Activated naive CD4-positive, alpha-beta T cell treated with anti-CD3 and anti-CD28 coated beads, Interleukin-2, amount 50 U/mL, for 72 hours (primary cell): ENCODE results near the gene LMO2. TPM values are rescaled to one million over a fixed set of nuclear protein-coding genes. Genes with fewer than 3 reads are reported as not detected.
A peak's percentile ranks its signal among the peaks of the same experiment; 100 is the strongest.
"Not testable (repeated sequence)": the region's sequence is repeated elsewhere in the genome, so short reads cannot be mapped to it uniquely, and the experiment has no call there.

Experiments
- ATAC-seq, 2 donors: fragments of 150-1000 bp; cut with Tn5 transposase; 2 replicates each; pipeline ENCODE4 v1.10.0; 2021; ENCODE audit warnings: mild to moderate bottlenecking in 2 of 2, moderate library complexity in 2 of 2
- DNase-seq, 2 donors: peaks; one replicate each; pipeline ENCODE4 v3.0.0; 2021 to 2022; ENCODE audit warnings: low spot score in 2 of 2
- H3K27ac Mint-ChIP-seq, 2 donors: one replicate each; pipeline ENCODE4 v1.8.0; 2022; ENCODE audit warnings: mild to moderate bottlenecking in 2 of 2, mixed read lengths in 2 of 2
- H3K36me3 Mint-ChIP-seq, 2 donors: one replicate each; pipeline ENCODE4 v1.8.0; 2022; ENCODE audit warnings: mixed read lengths in 2 of 2
- H3K9me3 Mint-ChIP-seq, 2 donors: one replicate each; pipeline ENCODE4 v1.8.0; 2022; ENCODE audit warnings: mixed read lengths in 2 of 2
- total RNA-seq, 2 donors: library from RNA; stranded (reverse); gene quantifications; one replicate each; pipeline ENCODE4 v1.2.3, GENCODE V29; 2022

LMO2 gene
- total RNA-seq, 2 donors from 2014 or later = not detected

- ATAC-seq (peak in 1 of 2 donors; percentile 29), DNase-seq (no peak)
- H3K27ac Mint-ChIP-seq = no peak overlapping the region
- H3K9me3 Mint-ChIP-seq = peaks cover 0 to 5% of the 10 kb centered on the region in 2 donors
- peaks cover 0 to under 1% of the 10 kb centered on the region in 2 donors for H3K36me3 Mint-ChIP-seq
Observed at GRCh38 chr11:33920838-33921613, 29.1 kb upstream of the LMO2 start.

DNA sequence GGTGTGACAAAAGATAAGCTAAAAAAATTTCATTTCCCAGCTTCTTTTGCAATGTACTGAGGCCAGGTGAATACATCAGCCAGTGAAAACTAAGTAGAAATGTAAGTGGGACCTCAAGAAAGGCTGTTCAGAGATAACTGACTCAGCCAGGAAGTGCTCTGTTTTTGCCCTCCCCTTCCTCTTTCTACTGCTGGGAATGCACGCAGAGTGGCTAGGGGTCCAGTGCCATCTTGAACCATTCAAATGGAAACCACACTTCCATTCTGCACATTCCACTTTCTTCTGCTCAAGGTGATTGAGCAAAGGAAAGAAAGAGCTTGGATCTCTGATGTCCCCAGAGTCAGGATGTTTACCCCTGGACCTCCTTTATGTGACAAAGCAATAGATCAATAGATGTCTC, 27.8 kb upstream of the LMO2 start:
- DNase-seq (no peak), ATAC-seq (no peak)
- Mint-ChIP-seq H3K36me3 (peaks cover 0 to 5% of the 10 kb centered on the region in 2 donors), H3K9me3 (peaks cover 0 to 5% of the 10 kb centered on the region in 2 donors), H3K27ac (no peak overlapping the region)

- not testable (repeated sequence) for ATAC-seq, H3K27ac Mint-ChIP-seq, H3K9me3 Mint-ChIP-seq, H3K36me3 Mint-ChIP-seq, DNase-seq
Observed at GRCh38 chr11:33917402-33917801, 25.5 kb upstream of the LMO2 start.

GRCh38 chr11:33916736-33917135, 24.9 kb upstream of the LMO2 start:
- Mint-ChIP-seq H3K9me3 (peaks cover 5 to 7% of the 10 kb centered on the region in 2 donors), H3K27ac (no peak overlapping the region), H3K36me3 (peaks cover 5 to 7% of the 10 kb centered on the region in 2 donors)
- ATAC-seq (no peak), DNase-seq (no peak)

DNA sequence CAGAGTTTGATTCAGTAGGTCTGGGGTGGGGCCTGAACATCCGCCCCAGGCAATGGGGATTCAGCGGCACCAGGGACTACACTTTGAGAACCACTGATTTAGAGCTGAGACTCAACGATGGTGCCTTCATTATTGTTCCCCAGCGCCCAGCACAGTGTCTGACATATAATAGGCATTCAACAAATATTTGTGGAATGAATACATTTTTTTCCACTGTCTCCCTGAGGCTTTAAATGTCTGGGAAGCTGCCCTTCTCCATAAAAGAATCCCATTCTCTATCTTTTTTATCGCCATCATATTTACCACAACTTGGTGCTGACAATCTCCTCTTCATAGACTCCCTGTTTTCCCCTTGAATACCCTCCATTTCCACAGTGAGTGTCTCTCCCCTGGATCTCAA, 23.6 kb upstream of the LMO2 start:
- Mint-ChIP-seq H3K27ac (no peak overlapping the region), H3K9me3 (peaks cover 5 to 7% of the 10 kb centered on the region in 2 donors), H3K36me3 (peaks cover 5 to 7% of the 10 kb centered on the region in 2 donors)
- no peak for ATAC-seq
- DNase-seq = no peak

- ATAC-seq = no peak
- Mint-ChIP-seq H3K9me3 (peaks cover 5 to 7% of the 10 kb centered on the region in 2 donors), H3K27ac (no peak overlapping the region), H3K36me3 (peaks cover 5 to 7% of the 10 kb centered on the region in 2 donors)
- DNase-seq = no peak
Observed at GRCh38 chr11:33913991-33914390, 22.1 kb upstream of the LMO2 start.

DNA sequence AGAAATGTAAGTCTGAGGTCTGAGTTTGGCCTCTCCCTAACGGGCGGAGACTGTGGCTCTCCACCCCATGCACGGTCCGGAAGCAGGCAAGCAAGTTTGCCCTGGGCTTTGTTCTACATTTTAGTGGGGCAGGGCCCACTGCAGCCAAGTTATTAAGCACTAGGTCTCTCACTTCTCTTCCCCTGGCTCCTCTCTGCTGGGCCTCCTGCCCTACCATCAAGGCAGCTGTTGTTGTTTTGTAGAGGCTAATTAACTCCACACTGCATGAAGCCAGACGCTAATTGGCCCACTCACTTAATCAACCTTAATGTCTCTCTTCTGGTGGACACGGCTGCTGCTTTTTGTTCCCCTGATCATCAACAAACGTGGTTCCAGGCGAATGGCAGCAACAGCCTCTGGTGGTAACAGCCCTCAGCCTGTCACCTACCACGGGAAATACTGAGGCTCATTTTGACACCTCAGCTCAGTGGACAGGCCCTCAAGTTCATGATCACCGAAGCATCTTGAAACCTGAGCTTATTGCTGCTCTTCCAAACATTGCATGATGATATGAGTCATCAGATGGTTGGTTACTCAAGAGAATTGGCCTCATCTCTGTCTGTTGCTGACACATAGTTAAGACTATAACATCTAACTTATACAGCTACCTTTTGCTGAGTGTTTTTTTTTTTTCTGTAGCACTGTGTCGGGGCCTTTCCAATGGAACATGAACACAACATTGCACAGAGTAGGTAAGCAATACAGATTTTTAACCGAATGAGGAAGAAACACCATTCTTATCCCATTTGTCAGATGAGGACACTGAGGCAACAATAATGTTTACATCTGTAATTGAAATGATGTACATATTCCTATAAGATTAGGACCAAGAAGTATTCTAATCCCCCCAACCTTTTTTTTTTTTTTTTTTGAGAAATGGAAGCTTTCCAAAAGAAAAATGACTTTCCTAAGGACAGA, 20.8 kb upstream of the LMO2 start:
- peaks cover 5 to 7% of the 10 kb centered on the region in 2 donors for H3K9me3 Mint-ChIP-seq
- peaks cover 5 to 7% of the 10 kb centered on the region in 2 donors for H3K36me3 Mint-ChIP-seq
- ATAC-seq = no peak
- no peak overlapping the region for H3K27ac Mint-ChIP-seq
- DNase-seq = no peak

GRCh38 chr11:33910958-33911339, 19.1 kb upstream of the LMO2 start:
- Mint-ChIP-seq H3K9me3 (peaks cover 0 to 7% of the 10 kb centered on the region in 2 donors), H3K36me3 (peaks cover 4 to 7% of the 10 kb centered on the region in 2 donors), H3K27ac (no peak overlapping the region)
- DNase-seq (no peak), ATAC-seq (no peak)

GRCh38 chr11:33910296-33910957, 18.6 kb upstream of the LMO2 start:
- no peak for DNase-seq
- Mint-ChIP-seq H3K9me3 (peaks cover 0 to 7% of the 10 kb centered on the region in 2 donors), H3K36me3 (peaks cover 0 to 7% of the 10 kb centered on the region in 2 donors), H3K27ac (no peak overlapping the region)
- no peak for ATAC-seq

- Mint-ChIP-seq H3K9me3 (peaks cover 0 to 7% of the 10 kb centered on the region in 2 donors), H3K36me3 (peaks cover 0 to 7% of the 10 kb centered on the region in 2 donors), H3K27ac (no peak overlapping the region)
- ATAC-seq (no peak), DNase-seq (no peak)
Observed at GRCh38 chr11:33909552-33909951, 17.7 kb upstream of the LMO2 start.

- H3K27ac Mint-ChIP-seq = no peak overlapping the region
- peaks cover 0 to 4% of the 10 kb centered on the region in 2 donors for H3K9me3 Mint-ChIP-seq
- no peak for DNase-seq
- ATAC-seq = no peak
- H3K36me3 Mint-ChIP-seq = peaks cover 0 to 3% of the 10 kb centered on the region in 2 donors
Observed at GRCh38 chr11:33909150-33909549, 17.3 kb upstream of the LMO2 start.

DNA sequence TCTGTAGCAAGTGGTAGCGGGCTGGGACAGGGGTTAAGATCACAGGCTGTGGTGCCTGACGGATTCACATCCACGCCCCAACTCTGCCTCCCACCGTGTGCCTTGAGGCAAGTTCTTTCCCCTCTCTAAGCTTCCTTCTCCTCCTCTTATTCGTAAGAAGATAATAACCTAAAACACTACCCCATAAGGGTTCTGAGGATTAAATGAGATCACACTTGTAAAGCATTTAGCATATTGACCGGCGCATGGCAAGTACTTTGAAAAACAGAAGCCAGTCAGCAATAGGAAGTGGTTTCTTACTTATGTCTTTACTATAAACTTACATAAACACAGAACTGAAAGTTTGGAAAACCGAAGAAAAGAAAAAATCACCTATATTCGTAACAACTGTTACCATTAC, 15.5 kb upstream of the LMO2 start:
- H3K36me3 Mint-ChIP-seq = no peaks in the 10 kb centered on the region
- no peak for DNase-seq
- ATAC-seq = no peak
- peaks cover 0 to 4% of the 10 kb centered on the region in 2 donors for H3K9me3 Mint-ChIP-seq
- H3K27ac Mint-ChIP-seq = no peak overlapping the region

GRCh38 chr11:33906484-33907186, 14.8 kb upstream of the LMO2 start:
- no peaks in the 10 kb centered on the region for H3K36me3 Mint-ChIP-seq
- DNase-seq (no peak), ATAC-seq (no peak)
- H3K27ac Mint-ChIP-seq = no peak overlapping the region
- H3K9me3 Mint-ChIP-seq = peaks cover 0 to 5% of the 10 kb centered on the region in 2 donors

DNA sequence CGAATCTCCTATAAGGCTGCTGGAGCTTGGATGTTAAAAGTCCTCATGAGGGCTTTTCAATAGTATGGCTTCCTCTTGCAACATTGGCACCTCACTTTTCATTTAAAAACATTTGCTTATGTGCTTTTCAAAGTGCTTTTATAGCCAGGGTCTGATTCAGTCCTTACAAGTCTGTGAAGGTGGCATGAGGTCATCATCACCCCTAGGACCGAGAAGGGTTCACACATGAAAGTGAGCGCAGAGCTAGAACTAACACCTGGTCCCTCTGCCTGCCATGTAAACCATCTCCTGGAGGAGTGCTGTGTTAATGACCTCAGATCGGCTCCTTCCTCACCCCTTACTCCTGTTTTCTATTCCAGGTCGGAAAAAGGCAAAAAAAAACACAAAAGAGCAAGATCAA, 12.2 kb upstream of the LMO2 start:
- DNase-seq (no peak), ATAC-seq (no peak)
- H3K27ac Mint-ChIP-seq = no peak overlapping the region
- peaks cover 0 to 5% of the 10 kb centered on the region in 2 donors for H3K9me3 Mint-ChIP-seq
- H3K36me3 Mint-ChIP-seq = no peaks in the 10 kb centered on the region

GRCh38 chr11:33900159-33900840, 8.4 kb upstream of the LMO2 start:
- no peak for DNase-seq
- ATAC-seq = no peak
- no peaks in the 10 kb centered on the region for H3K36me3 Mint-ChIP-seq
- no peak overlapping the region for H3K27ac Mint-ChIP-seq
- peaks cover 0 to 5% of the 10 kb centered on the region in 2 donors for H3K9me3 Mint-ChIP-seq
